Mesendoderm (in vitro differentiated cells): ENCODE results near the gene GALR2.
"Not testable (repeated sequence)": the region's sequence is repeated elsewhere in the genome, so short reads cannot be mapped to it uniquely, and the experiment has no call there.

ENCODE experiments used
- DNase-seq: peaks from one replicate; pipeline ENCODE4 v3.0.0; 2013
- H2AK5ac ChIP-seq: 2 replicates; pipeline ENCODE4 v1.6.1; 2013; ENCODE audit warnings: low read length, inconsistent platforms
- H2BK120ac ChIP-seq: 2 replicates; pipeline ENCODE4 v1.6.1; 2013; ENCODE audit warnings: low read depth, mild to moderate bottlenecking, low read length, moderate library complexity, mixed read lengths
- H2BK15ac ChIP-seq: replicated peaks from 2 replicates; pipeline ENCODE4 v1.6.1; 2013; ENCODE audit warnings: low read depth, mild to moderate bottlenecking, moderate library complexity
- H2BK5ac ChIP-seq: 2 replicates; pipeline ENCODE4 v1.6.1; 2013; ENCODE audit warnings: low read length, inconsistent platforms
- H3K18ac ChIP-seq: 2 replicates; pipeline ENCODE4 v1.6.1; 2013; ENCODE audit warnings: mild to moderate bottlenecking, low read length, mixed read lengths
- H3K23ac ChIP-seq: one replicate; pipeline ENCODE4 v1.6.1; 2013; ENCODE audit warnings: low read length
- H3K27ac ChIP-seq: 2 replicates; pipeline ENCODE4 v1.5.1; 2013; ENCODE audit warnings: low read depth, mild to moderate bottlenecking, inconsistent platforms, low read length, moderate library complexity
- H3K27me3 ChIP-seq: 2 replicates; pipeline ENCODE4 v1.6.1; 2013; ENCODE audit warnings: low read length, control low read depth, mild to moderate bottlenecking, inconsistent platforms; ENCODE audit not compliant: insufficient read depth, poor library complexity
- H3K36me3 ChIP-seq: 2 replicates; pipeline ENCODE4 v1.6.1; 2013; ENCODE audit warnings: low read length, inconsistent platforms; ENCODE audit not compliant: control insufficient read depth, insufficient read depth
- H3K4ac ChIP-seq: one replicate; pipeline ENCODE4 v1.6.1; 2013; ENCODE audit warnings: low read depth, mild to moderate bottlenecking, low read length, moderate library complexity
- H3K4me1 ChIP-seq: 2 replicates; pipeline ENCODE4 v1.6.1; 2013; ENCODE audit warnings: low read depth, low read length, inconsistent platforms; ENCODE audit not compliant: control insufficient read depth
- H3K4me2 ChIP-seq: 2 replicates; pipeline ENCODE4 v1.6.1; 2013; ENCODE audit warnings: low read length
- H3K4me3 ChIP-seq: 2 replicates; pipeline ENCODE4 v1.5.1; 2013; ENCODE audit warnings: mild to moderate bottlenecking, low read length
- H3K56ac ChIP-seq: one replicate; pipeline ENCODE4 v1.6.1; 2013; ENCODE audit warnings: low read length
- H3K79me1 ChIP-seq: 2 replicates; pipeline ENCODE4 v1.6.1; 2013; ENCODE audit warnings: low read length, inconsistent platforms
- H3K79me2 ChIP-seq: 2 replicates; pipeline ENCODE4 v1.6.1; 2013; ENCODE audit warnings: mild to moderate bottlenecking, low read length; ENCODE audit not compliant: control insufficient read depth, insufficient read depth
- H3K9ac ChIP-seq: 2 replicates; pipeline ENCODE4 v1.6.1; 2013; ENCODE audit warnings: low read length, inconsistent platforms
- H4K5ac ChIP-seq: one replicate; pipeline ENCODE4 v1.6.1; 2013; ENCODE audit warnings: low read length
- H4K8ac ChIP-seq: one replicate; pipeline ENCODE4 v1.6.1; 2013; ENCODE audit warnings: low read depth, mild to moderate bottlenecking, control low read depth, low read length, moderate library complexity
- WGBS: extraction: QIAGEN DNeasy Blood & Tissue Kit; methylation state at CpG from one replicate; pipeline ENCODE4 v1.1.7; 2013; ENCODE audit warnings: low lambda C conversion rate, missing lambda C conversion rate; ENCODE audit not compliant: insufficient coverage; ENCODE audit errors: extremely low coverage; 5-methylcytosine and 5-hydroxymethylcytosine counted together

Gene GALR2

DNA sequence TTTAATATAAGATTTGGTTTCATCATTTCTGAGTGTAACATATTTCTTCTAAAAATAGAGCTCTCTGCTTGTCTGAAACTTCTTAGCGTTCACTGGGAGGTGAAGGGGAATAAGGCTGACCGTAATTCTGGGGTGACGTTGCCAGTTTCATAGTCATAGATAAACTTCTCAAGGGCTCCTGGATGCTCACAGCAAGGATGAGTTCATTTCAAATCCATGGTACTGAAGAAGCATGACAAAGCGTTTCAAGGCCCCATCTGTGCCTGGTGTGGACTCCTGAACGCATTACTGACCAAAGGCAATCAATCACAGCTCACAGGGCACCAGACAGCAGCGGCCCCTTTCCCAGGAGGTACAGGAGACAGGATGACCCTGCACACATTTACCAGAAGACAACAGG lies 35.5 kb upstream of the GALR2 start:
- Histone ChIP-seq H2BK5ac (no peak overlapping the region), H3K18ac (no peak overlapping the region), H3K23ac (no peak overlapping the region), H3K9ac (no peak overlapping the region), H3K27me3 (no peaks in the 10 kb centered on the region), H3K56ac (no peak overlapping the region), H3K27ac (no peak overlapping the region), H3K4ac (no peak overlapping the region), H3K79me2 (no peaks in the 10 kb centered on the region), H4K5ac (no peak overlapping the region), H3K36me3 (peaks cover 16% of the 10 kb centered on the region), H2BK120ac (no peak overlapping the region), H4K8ac (no peak overlapping the region), H2BK15ac (no peak overlapping the region), H3K4me1 (no peaks in the 10 kb centered on the region), H3K4me2 (no peak overlapping the region), H2AK5ac (no peak overlapping the region), H3K4me3 (no peak overlapping the region), H3K79me1 (no peaks in the 10 kb centered on the region)
- WGBS, result no CpG with 5 or more reads among the region's 6 CpGs
- DNase-seq, result no peak

DNA sequence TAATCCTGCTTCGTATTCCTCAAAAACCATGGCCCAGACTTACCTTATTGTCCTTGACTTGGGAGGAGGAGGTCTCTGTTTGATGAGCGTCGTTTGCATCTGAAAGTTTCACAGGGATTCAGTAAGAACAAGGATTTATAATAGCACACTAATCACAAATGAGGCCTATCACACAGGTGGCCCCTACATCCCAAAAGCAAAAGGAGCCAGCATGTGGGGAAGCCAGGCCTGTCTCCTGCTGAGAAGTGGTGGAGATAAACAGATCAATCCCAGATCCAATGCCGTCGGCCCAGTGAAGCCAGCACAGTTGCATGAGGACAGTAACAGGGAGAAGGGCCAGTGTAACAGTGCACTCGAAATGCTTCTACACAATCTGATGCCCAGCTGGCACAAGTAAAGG lies 34.2 kb upstream of the GALR2 start:
- no CpG with 5 or more reads among the region's 6 CpGs for WGBS
- H3K79me1 ChIP-seq, result no peaks in the 10 kb centered on the region
- H2BK120ac ChIP-seq, result no peak overlapping the region
- no peak overlapping the region for H4K8ac ChIP-seq
- no peak overlapping the region for H3K4ac ChIP-seq
- peaks cover 19% of the 10 kb centered on the region for H3K36me3 ChIP-seq
- no peaks in the 10 kb centered on the region for H3K79me2 ChIP-seq
- no peak overlapping the region for H3K56ac ChIP-seq
- H3K9ac ChIP-seq, result no peak overlapping the region
- no peak overlapping the region for H3K18ac ChIP-seq
- DNase-seq, result peak; percentile 57
- no peak overlapping the region for H2BK15ac ChIP-seq
- H3K27ac ChIP-seq, result no peak overlapping the region
- H3K27me3 ChIP-seq, result no peaks in the 10 kb centered on the region
- H3K4me3 ChIP-seq, result no peak overlapping the region
- H4K5ac ChIP-seq, result no peak overlapping the region
- no peak overlapping the region for H2BK5ac ChIP-seq
- H3K23ac ChIP-seq, result no peak overlapping the region
- no peak overlapping the region for H3K4me2 ChIP-seq
- no peaks in the 10 kb centered on the region for H3K4me1 ChIP-seq
- no peak overlapping the region for H2AK5ac ChIP-seq

DNA sequence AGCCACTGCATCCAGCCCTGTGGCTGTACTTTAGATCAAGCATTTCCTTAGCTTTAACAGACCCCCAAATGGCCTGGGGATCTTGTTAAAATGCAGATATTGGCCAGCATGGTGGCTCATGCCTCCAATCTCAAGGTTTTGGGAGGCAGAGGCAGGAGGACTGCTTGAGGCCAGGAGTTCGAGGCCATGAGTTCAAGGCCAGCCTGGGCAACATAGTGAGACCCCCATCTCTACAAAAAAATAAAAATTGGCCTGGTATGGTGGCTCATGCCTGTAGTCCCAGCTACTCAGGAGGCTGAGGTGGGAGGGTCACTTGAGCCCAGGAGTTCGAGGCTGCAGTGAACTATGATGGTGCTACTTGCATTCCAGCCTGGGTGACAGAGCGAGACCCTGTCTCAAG lies 31.7 kb upstream of the GALR2 start:
- not testable (repeated sequence) for H2AK5ac ChIP-seq, H4K5ac ChIP-seq, H2BK120ac ChIP-seq, H3K4me3 ChIP-seq, H3K23ac ChIP-seq, H3K4me1 ChIP-seq, H3K56ac ChIP-seq, H3K4ac ChIP-seq, H3K79me2 ChIP-seq, H2BK15ac ChIP-seq, H3K27me3 ChIP-seq, H3K4me2 ChIP-seq, H3K9ac ChIP-seq, H3K79me1 ChIP-seq, H4K8ac ChIP-seq, H3K18ac ChIP-seq, H3K27ac ChIP-seq, H2BK5ac ChIP-seq, DNase-seq
- H3K36me3 ChIP-seq, result peaks cover 19% of the 10 kb centered on the region
- no CpG with 5 or more reads among the region's 3 CpGs for WGBS

- not testable (repeated sequence) for H3K56ac ChIP-seq, H3K4me2 ChIP-seq, H3K79me1 ChIP-seq, H2BK120ac ChIP-seq, H3K4me3 ChIP-seq, H3K27ac ChIP-seq, H4K8ac ChIP-seq, H2AK5ac ChIP-seq, H3K4ac ChIP-seq, H4K5ac ChIP-seq, H2BK5ac ChIP-seq, H3K9ac ChIP-seq, H3K27me3 ChIP-seq, H3K4me1 ChIP-seq, H3K18ac ChIP-seq, H3K23ac ChIP-seq, H2BK15ac ChIP-seq, DNase-seq, H3K79me2 ChIP-seq
- peaks cover 24% of the 10 kb centered on the region for H3K36me3 ChIP-seq
- no CpG with 5 or more reads among the region's 11 CpGs for WGBS
Measured at GRCh38 chr17:76044475-76045007, 30.0 kb upstream of the GALR2 start.

- peaks cover 31% of the 10 kb centered on the region for H3K36me3 ChIP-seq
- H3K27me3 ChIP-seq, result no peaks in the 10 kb centered on the region
- H3K79me2 ChIP-seq, result no peaks in the 10 kb centered on the region
- H3K4me2 ChIP-seq, result no peak overlapping the region
- no peak overlapping the region for H4K8ac ChIP-seq
- no peak overlapping the region for H3K18ac ChIP-seq
- H3K9ac ChIP-seq, result no peak overlapping the region
- no peak overlapping the region for H3K4ac ChIP-seq
- DNase-seq, result no peak
- WGBS, result no CpG with 5 or more reads among the region's 8 CpGs
- no peak overlapping the region for H3K4me3 ChIP-seq
- H3K4me1 ChIP-seq, result no peaks in the 10 kb centered on the region
- H2BK120ac ChIP-seq, result no peak overlapping the region
- H2AK5ac ChIP-seq, result no peak overlapping the region
- no peak overlapping the region for H4K5ac ChIP-seq
- peaks cover 1% of the 10 kb centered on the region for H3K79me1 ChIP-seq
- no peak overlapping the region for H3K23ac ChIP-seq
- H2BK5ac ChIP-seq, result no peak overlapping the region
- no peak overlapping the region for H3K27ac ChIP-seq
- H2BK15ac ChIP-seq, result no peak overlapping the region
- H3K56ac ChIP-seq, result no peak overlapping the region
Measured at GRCh38 chr17:76046064-76046463, 28.5 kb upstream of the GALR2 start.

GRCh38 chr17:76048025-76048605 lies 26.5 kb upstream of the GALR2 start:
- H3K4me2 ChIP-seq, result no peak overlapping the region
- no peak overlapping the region for H3K9ac ChIP-seq
- WGBS, result no CpG with 5 or more reads among the region's 9 CpGs

More at GRCh38 chr17:76048025-76048605, 26.5 kb upstream of the GALR2 start:
- Histone ChIP-seq H3K23ac (no peak overlapping the region), H2BK120ac (no peak overlapping the region), H2BK5ac (no peak overlapping the region), H3K56ac (no peak overlapping the region), H3K4ac (no peak overlapping the region), H3K4me1 (no peaks in the 10 kb centered on the region), H3K27me3 (no peaks in the 10 kb centered on the region), H3K79me1 (peaks cover 1% of the 10 kb centered on the region), H3K18ac (no peak overlapping the region), H4K8ac (no peak overlapping the region), H2BK15ac (no peak overlapping the region), H4K5ac (no peak overlapping the region), H3K36me3 (peaks cover 27% of the 10 kb centered on the region), H3K4me3 (no peak overlapping the region), H3K79me2 (no peaks in the 10 kb centered on the region), H2AK5ac (no peak overlapping the region), H3K27ac (no peak overlapping the region)
- DNase-seq, result no peak
